H9 (cell line): ENCODE results near the gene TSPAN17. TPM values are rescaled to one million over a fixed set of nuclear protein-coding genes. Genes with fewer than 3 reads are reported as not detected.

Experiments used
- DNase-seq: peaks from one replicate; pipeline ENCODE4 v3.0.0-alpha.2; 2017
- H2AFZ ChIP-seq: one replicate; pipeline ENCODE4 v1.6.1; 2013; ENCODE audit warnings: mild to moderate bottlenecking, low read length, control low read depth, moderate library complexity
- H2AK5ac ChIP-seq: 2 replicates; pipeline ENCODE4 v1.6.1; 2013; ENCODE audit warnings: low read length, control low read depth, mixed read lengths; ENCODE audit not compliant: insufficient read length
- H2BK120ac ChIP-seq: one replicate; pipeline ENCODE4 v1.6.1; 2013; ENCODE audit warnings: low read depth, mild to moderate bottlenecking, low read length, control low read depth, inconsistent platforms; ENCODE audit not compliant: poor library complexity, severe bottlenecking
- H2BK12ac ChIP-seq: 2 replicates; pipeline ENCODE4 v1.6.1; 2013; ENCODE audit warnings: low read length, control low read depth, mixed read lengths, low read depth; ENCODE audit not compliant: insufficient read length
- H2BK15ac ChIP-seq: 2 replicates; pipeline ENCODE4 v1.6.1; 2013; ENCODE audit warnings: low read depth, low read length, control low read depth
- H2BK20ac ChIP-seq: one replicate; pipeline ENCODE4 v1.6.1; 2013; ENCODE audit warnings: low read depth, mild to moderate bottlenecking, low read length, control low read depth, inconsistent platforms; ENCODE audit not compliant: poor library complexity, severe bottlenecking
- H2BK5ac ChIP-seq: 2 replicates; pipeline ENCODE4 v1.6.1; 2013; ENCODE audit warnings: low read length, control low read depth, mixed read lengths; ENCODE audit not compliant: insufficient read length
- H3K14ac ChIP-seq: 2 replicates; pipeline ENCODE4 v1.6.1; 2013; ENCODE audit warnings: low read length, control low read depth; ENCODE audit not compliant: insufficient read depth
- H3K18ac ChIP-seq: 2 replicates; pipeline ENCODE4 v1.6.1; 2013; ENCODE audit warnings: low read depth, mild to moderate bottlenecking, mixed read lengths, low read length, control low read depth; ENCODE audit not compliant: insufficient read length
- H3K23ac ChIP-seq: 2 replicates; pipeline ENCODE4 v1.6.1; 2013; ENCODE audit warnings: low read length, control low read depth, mixed read lengths, low read depth; ENCODE audit not compliant: insufficient read length
- H3K23me2 ChIP-seq: 2 replicates; pipeline ENCODE4 v1.6.1; 2013; ENCODE audit warnings: low read depth, mild to moderate bottlenecking, mixed read lengths, low read length, control low read depth; ENCODE audit not compliant: insufficient read length, poor library complexity, severe bottlenecking
- H3K27ac ChIP-seq: 2 replicates; pipeline ENCODE4 v1.5.1; 2013; ENCODE audit warnings: low read length, control low read depth, mixed read lengths, low read depth; ENCODE audit not compliant: insufficient read length
- H3K27me3 ChIP-seq: 2 replicates; pipeline ENCODE4 v1.6.1; 2013; ENCODE audit warnings: low read length, control low read depth, inconsistent platforms; ENCODE audit not compliant: insufficient read depth
- H3K4ac ChIP-seq: 2 replicates; pipeline ENCODE4 v1.6.1; 2013; ENCODE audit warnings: low read depth, mild to moderate bottlenecking, control low read depth, inconsistent platforms, low read length, moderate library complexity
- H3K4me1 ChIP-seq: 2 replicates; pipeline ENCODE4 v1.6.1; 2013; ENCODE audit warnings: low read length, control low read depth, inconsistent platforms; ENCODE audit not compliant: insufficient read depth
- H3K4me2 ChIP-seq: 2 replicates; pipeline ENCODE4 v1.6.1; 2013; ENCODE audit warnings: low read length, control low read depth, mixed read lengths; ENCODE audit not compliant: insufficient read length, insufficient read depth
- H3K56ac ChIP-seq: 2 replicates; pipeline ENCODE4 v1.6.1; 2013; ENCODE audit warnings: low read depth, mild to moderate bottlenecking, mixed read lengths, low read length, control low read depth; ENCODE audit not compliant: insufficient read length
- H3K79me1 ChIP-seq: 2 replicates; pipeline ENCODE4 v1.6.1; 2013; ENCODE audit warnings: low read depth, mild to moderate bottlenecking, moderate library complexity, low read length, control low read depth, inconsistent platforms; ENCODE audit not compliant: insufficient read depth, poor library complexity, severe bottlenecking
- H3K79me2 ChIP-seq: 2 replicates; pipeline ENCODE4 v1.6.1; 2013; ENCODE audit warnings: low read length, control low read depth, inconsistent platforms; ENCODE audit not compliant: insufficient read depth
- H3K9ac ChIP-seq: 2 replicates; pipeline ENCODE4 v1.6.1; 2013; ENCODE audit warnings: low read length, control low read depth, mixed read lengths; ENCODE audit not compliant: insufficient read length; ENCODE audit errors: extremely low read depth
- H3K9me3 ChIP-seq: one replicate; pipeline ENCODE4 v1.6.1; 2013; ENCODE audit warnings: low read depth, low read length, inconsistent platforms; ENCODE audit not compliant: control insufficient read depth
- H3T11ph ChIP-seq: one replicate; pipeline ENCODE4 v1.6.1; 2013; ENCODE audit warnings: mild to moderate bottlenecking, low read length, control low read depth, inconsistent platforms
- H4K20me1 ChIP-seq: one replicate; pipeline ENCODE4 v1.6.1; 2013; ENCODE audit not compliant: control insufficient read depth, insufficient read length, insufficient read depth
- H4K5ac ChIP-seq: 2 replicates; pipeline ENCODE4 v1.6.1; 2013; ENCODE audit warnings: low read depth, mild to moderate bottlenecking, mixed read lengths, low read length, control low read depth; ENCODE audit not compliant: insufficient read length
- H4K8ac ChIP-seq: replicated peaks from 2 replicates; pipeline ENCODE4 v1.6.1; 2013; ENCODE audit warnings: low read length, control low read depth, mixed read lengths, low read depth; ENCODE audit not compliant: insufficient read length
- H4K91ac ChIP-seq: 2 replicates; pipeline ENCODE4 v1.6.1; 2013; ENCODE audit warnings: low read depth, mild to moderate bottlenecking, moderate library complexity, mixed read lengths, low read length, control low read depth; ENCODE audit not compliant: insufficient read length
- H3K27ac Mint-ChIP-seq, 3 experiments: 2 replicates in 2 of 3; 3 replicates in 1 of 3; pipeline ENCODE4 v1.8.0; 2020 to 2021; ENCODE audit warnings: mixed read lengths in 3 of 3, mild to moderate bottlenecking in 1 of 3, moderate library complexity in 1 of 3
- H3K27me3 Mint-ChIP-seq: 2 replicates; pipeline ENCODE4 v1.8.0; 2021; ENCODE audit warnings: low read depth, mild to moderate bottlenecking, moderate library complexity, mixed read lengths
- H3K36me3 Mint-ChIP-seq, 3 experiments: 2 replicates in 2 of 3; 3 replicates in 1 of 3; pipeline ENCODE4 v1.8.0; 2020 to 2021; ENCODE audit warnings: low read depth in 3 of 3, mixed read lengths in 3 of 3; ENCODE audit not compliant: insufficient read depth in 1 of 3
- H3K4me1 Mint-ChIP-seq, 2 experiments: 2 replicates each; pipeline ENCODE4 v1.8.0; 2020; ENCODE audit warnings: mixed read lengths in 2 of 2
- H3K4me3 Mint-ChIP-seq, 2 experiments: 2 replicates in 1 of 2; 3 replicates in 1 of 2; pipeline ENCODE4 v1.8.0; 2020 to 2021; ENCODE audit warnings: mild to moderate bottlenecking in 2 of 2, mixed read lengths in 2 of 2, moderate library complexity in 1 of 2
- H3K9me3 Mint-ChIP-seq, 2 experiments: 2 replicates in 1 of 2; 3 replicates in 1 of 2; pipeline ENCODE4 v1.8.0; 2020; ENCODE audit warnings: mild to moderate bottlenecking in 2 of 2, mixed read lengths in 2 of 2, moderate library complexity in 1 of 2
- WGBS: extraction: QIAGEN DNeasy Blood & Tissue Kit; methylation state at CpG from one replicate; pipeline ENCODE4 v1.1.7; 2013; ENCODE audit warnings: missing lambda C conversion rate, low lambda C conversion rate, mixed read lengths; ENCODE audit not compliant: insufficient read length; ENCODE audit errors: extremely low coverage; 5-methylcytosine and 5-hydroxymethylcytosine counted together
- total RNA-seq: library from RNA; stranded (reverse); gene quantifications from 2 replicates; pipeline ENCODE4 v1.2.1, GENCODE V29; 2021
- TF ChIP-seq, protein P1 (sequence below): fragments of 200-600 bp; sonication (generic); conservative IDR thresholded peaks from 3 replicates; pipeline ENCODE4 v1.8.0; 2021; ENCODE audit warnings: antibody characterized with exemption, mild to moderate bottlenecking

The TSPAN17 gene
- total RNA-seq, 1 experiment from 2014 or later, result 46.8 TPM

DNA sequence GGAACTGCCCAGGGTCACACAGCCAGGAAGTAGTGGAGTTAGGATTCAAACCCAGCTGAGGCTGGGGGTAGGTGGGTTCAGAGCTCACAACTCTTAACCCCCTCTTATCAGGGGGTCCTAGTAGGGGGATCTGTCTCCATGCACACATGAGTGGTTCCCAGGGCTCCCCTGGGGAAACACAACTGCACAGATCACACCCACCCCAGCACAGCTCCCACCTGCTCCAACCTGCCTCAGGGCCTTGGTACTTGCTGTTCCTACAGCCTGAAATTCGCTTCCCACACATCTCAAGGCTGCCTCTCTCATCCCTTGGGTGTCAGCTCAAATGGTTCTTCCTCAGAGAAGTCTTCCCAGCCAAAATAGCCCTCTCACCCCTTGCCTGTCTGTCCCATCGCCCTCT is 21.8 kb upstream of the TSPAN17 start:
- DNase-seq, result no peak
- no peak overlapping the region for H3K4ac ChIP-seq
- no CpG with 5 or more reads among the region's 2 CpGs for WGBS
- no peak overlapping the region for H4K8ac ChIP-seq
- no peak overlapping the region for H3K23ac ChIP-seq
- H3K79me2 ChIP-seq, result no peaks in the 10 kb centered on the region
- Mint-ChIP-seq H3K9me3 (no peaks in the 10 kb centered on the region), H3K4me1 (peaks cover 7 to 28% of the 10 kb centered on the region in 2 experiments), H3K36me3 (no peaks in the 10 kb centered on the region; a peak in 1 of 7 replicates), H3K27me3 (peaks cover 77% of the 10 kb centered on the region), H3K27ac (no peak overlapping the region), H3K4me3 (no peak overlapping the region)
- no peak overlapping the region for H2AFZ ChIP-seq
- TF ChIP-seq, protein P1, sequence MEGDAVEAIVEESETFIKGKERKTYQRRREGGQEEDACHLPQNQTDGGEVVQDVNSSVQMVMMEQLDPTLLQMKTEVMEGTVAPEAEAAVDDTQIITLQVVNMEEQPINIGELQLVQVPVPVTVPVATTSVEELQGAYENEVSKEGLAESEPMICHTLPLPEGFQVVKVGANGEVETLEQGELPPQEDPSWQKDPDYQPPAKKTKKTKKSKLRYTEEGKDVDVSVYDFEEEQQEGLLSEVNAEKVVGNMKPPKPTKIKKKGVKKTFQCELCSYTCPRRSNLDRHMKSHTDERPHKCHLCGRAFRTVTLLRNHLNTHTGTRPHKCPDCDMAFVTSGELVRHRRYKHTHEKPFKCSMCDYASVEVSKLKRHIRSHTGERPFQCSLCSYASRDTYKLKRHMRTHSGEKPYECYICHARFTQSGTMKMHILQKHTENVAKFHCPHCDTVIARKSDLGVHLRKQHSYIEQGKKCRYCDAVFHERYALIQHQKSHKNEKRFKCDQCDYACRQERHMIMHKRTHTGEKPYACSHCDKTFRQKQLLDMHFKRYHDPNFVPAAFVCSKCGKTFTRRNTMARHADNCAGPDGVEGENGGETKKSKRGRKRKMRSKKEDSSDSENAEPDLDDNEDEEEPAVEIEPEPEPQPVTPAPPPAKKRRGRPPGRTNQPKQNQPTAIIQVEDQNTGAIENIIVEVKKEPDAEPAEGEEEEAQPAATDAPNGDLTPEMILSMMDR, result no peak
- no peak overlapping the region for H3K27ac ChIP-seq
- H2BK20ac ChIP-seq, result no peak overlapping the region
- H3K56ac ChIP-seq, result no peak overlapping the region
- no peak overlapping the region for H3T11ph ChIP-seq
- no peak overlapping the region for H3K18ac ChIP-seq
- H4K20me1 ChIP-seq, result no peaks in the 10 kb centered on the region
- no peak overlapping the region for H4K91ac ChIP-seq
- H2BK12ac ChIP-seq, result no peak overlapping the region
- no peak overlapping the region for H3K9ac ChIP-seq
- no peak overlapping the region for H2AK5ac ChIP-seq
- H3K4me2 ChIP-seq, result no peak overlapping the region
- H3K79me1 ChIP-seq, result no peaks in the 10 kb centered on the region
- no peaks in the 10 kb centered on the region for H3K27me3 ChIP-seq
- no peak overlapping the region for H2BK5ac ChIP-seq
- no peak overlapping the region for H2BK15ac ChIP-seq
- H3K23me2 ChIP-seq, result peaks cover 5% of the 10 kb centered on the region
- no peaks in the 10 kb centered on the region for H3K4me1 ChIP-seq
- H4K5ac ChIP-seq, result no peak overlapping the region
- H3K9me3 ChIP-seq, result no peaks in the 10 kb centered on the region
- H2BK120ac ChIP-seq, result no peak overlapping the region
- H3K14ac ChIP-seq, result no peak overlapping the region
